Trophoblast cell (in vitro differentiated cells and primary cell): ENCODE measurements around the gene NEK1.

Experiments
- DNase-seq, 2 donors: peaks; one replicate each; pipeline ENCODE4 v3.0.0-alpha.2; 2016
- H2AFZ ChIP-seq: 2 replicates; pipeline ENCODE4 v1.6.1; 2013; ENCODE audit warnings: low read length, moderate library complexity, mild to moderate bottlenecking; ENCODE audit not compliant: insufficient read depth, poor library complexity
- H2AK5ac ChIP-seq: 2 replicates; pipeline ENCODE4 v1.6.1; 2013; ENCODE audit warnings: mild to moderate bottlenecking, low read length
- H2BK120ac ChIP-seq: 2 replicates; pipeline ENCODE4 v1.6.1; 2013; ENCODE audit warnings: low read length, mild to moderate bottlenecking, moderate library complexity; ENCODE audit not compliant: insufficient read depth, poor library complexity
- H2BK12ac ChIP-seq: 2 replicates; pipeline ENCODE4 v1.6.1; 2013; ENCODE audit warnings: mild to moderate bottlenecking, low read length, moderate library complexity
- H2BK5ac ChIP-seq: 2 replicates; pipeline ENCODE4 v1.6.1; 2013; ENCODE audit warnings: low read length, low read depth, moderate library complexity, mild to moderate bottlenecking; ENCODE audit not compliant: poor library complexity
- H3K14ac ChIP-seq: 2 replicates; pipeline ENCODE4 v1.6.1; 2013; ENCODE audit warnings: mild to moderate bottlenecking, low read length
- H3K18ac ChIP-seq: 2 replicates; pipeline ENCODE4 v1.6.1; 2013; ENCODE audit warnings: mild to moderate bottlenecking, low read length
- H3K23ac ChIP-seq: 2 replicates; pipeline ENCODE4 v1.6.1; 2013; ENCODE audit warnings: low read length
- H3K27ac ChIP-seq: 2 replicates; pipeline ENCODE4 v1.5.1; 2013; ENCODE audit warnings: low read depth, mild to moderate bottlenecking, inconsistent platforms, low read length, moderate library complexity
- H3K27me3 ChIP-seq: 2 replicates; pipeline ENCODE4 v1.6.1; 2013; ENCODE audit warnings: inconsistent platforms, mild to moderate bottlenecking, low read length, moderate library complexity; ENCODE audit not compliant: insufficient read depth
- H3K36me3 ChIP-seq, 2 experiments: 1 replicate in 1 of 2; 2 replicates in 1 of 2; pipeline ENCODE4 v1.6.1; 2013; ENCODE audit warnings: low read length in 2 of 2, mild to moderate bottlenecking in 2 of 2, moderate library complexity in 1 of 2; ENCODE audit not compliant: insufficient read depth in 2 of 2, control insufficient read depth in 1 of 2
- H3K4ac ChIP-seq: 2 replicates; pipeline ENCODE4 v1.6.1; 2013; ENCODE audit warnings: low read depth, mild to moderate bottlenecking, low read length, moderate library complexity
- H3K4me1 ChIP-seq, 2 experiments: 1 replicate in 1 of 2; 2 replicates in 1 of 2; pipeline ENCODE4 v1.6.1; 2013; ENCODE audit warnings: low read length in 2 of 2, mild to moderate bottlenecking in 2 of 2, moderate library complexity in 1 of 2; ENCODE audit not compliant: insufficient read depth in 2 of 2, control insufficient read depth in 1 of 2
- H3K4me2 ChIP-seq: 2 replicates; pipeline ENCODE4 v1.6.1; 2013; ENCODE audit warnings: inconsistent platforms, mild to moderate bottlenecking, low read length, moderate library complexity
- H3K4me3 ChIP-seq: 2 replicates; pipeline ENCODE4 v1.5.1; 2013; ENCODE audit warnings: mild to moderate bottlenecking, low read depth, low read length, inconsistent platforms
- H3K79me1 ChIP-seq: one replicate; pipeline ENCODE4 v1.6.1; 2013; ENCODE audit warnings: low read length
- H3K79me2 ChIP-seq: 2 replicates; pipeline ENCODE4 v1.6.1; 2013; ENCODE audit warnings: low read length, mild to moderate bottlenecking; ENCODE audit not compliant: control insufficient read depth, insufficient read depth, poor library complexity
- H3K9ac ChIP-seq: 2 replicates; pipeline ENCODE4 v1.6.1; 2013; ENCODE audit warnings: mild to moderate bottlenecking, low read length
- H3K9me3 ChIP-seq: 2 replicates; pipeline ENCODE4 v1.6.1; 2013; ENCODE audit warnings: low read depth, mild to moderate bottlenecking, control low read depth, inconsistent platforms, low read length; ENCODE audit not compliant: insufficient read depth
- H4K12ac ChIP-seq: 2 replicates; pipeline ENCODE4 v1.6.1; 2013; ENCODE audit warnings: low read depth, mild to moderate bottlenecking, low read length, moderate library complexity
- H4K8ac ChIP-seq: 2 replicates; pipeline ENCODE4 v1.6.1; 2013; ENCODE audit warnings: low read depth, mild to moderate bottlenecking, low read length, moderate library complexity
- H4K91ac ChIP-seq: one replicate; pipeline ENCODE4 v1.6.1; 2013; ENCODE audit warnings: low read depth, mild to moderate bottlenecking, low read length, moderate library complexity
- WGBS: extraction: QIAGEN DNeasy Blood & Tissue Kit; methylation state at CpG from one replicate; pipeline ENCODE4 v1.1.7; 2013; ENCODE audit warnings: missing lambda C conversion rate; ENCODE audit not compliant: insufficient read length, insufficient coverage; ENCODE audit errors: extremely low coverage; 5-methylcytosine and 5-hydroxymethylcytosine counted together

NEK1 gene

GRCh38 chr4:169345316-169345721 is 267.1 kb downstream of the NEK1 start:
- Histone ChIP-seq H3K79me2 (no peaks in the 10 kb centered on the region), H3K4ac (no peak overlapping the region), H3K23ac (no peak overlapping the region), H3K9ac (no peak overlapping the region), H3K4me1 (no peaks in the 10 kb centered on the region), H2BK5ac (no peak overlapping the region), H3K4me2 (no peak overlapping the region), H2BK120ac (no peak overlapping the region), H4K8ac (no peak overlapping the region), H3K9me3 (no peaks in the 10 kb centered on the region), H2AK5ac (no peak overlapping the region), H3K27me3 (no peaks in the 10 kb centered on the region), H3K14ac (no peak overlapping the region), H3K4me3 (no peak overlapping the region), H3K18ac (no peak overlapping the region), H3K36me3 (no peaks in the 10 kb centered on the region), H3K79me1 (no peaks in the 10 kb centered on the region), H3K27ac (no peak overlapping the region), H4K12ac (no peak overlapping the region), H4K91ac (no peak overlapping the region), H2AFZ (no peak overlapping the region), H2BK12ac (no peak overlapping the region)
- no peak for DNase-seq
- WGBS = no CpG with 5 or more reads among the region's 2 CpGs
